ENCODE results near the gene YY1.

DNA sequence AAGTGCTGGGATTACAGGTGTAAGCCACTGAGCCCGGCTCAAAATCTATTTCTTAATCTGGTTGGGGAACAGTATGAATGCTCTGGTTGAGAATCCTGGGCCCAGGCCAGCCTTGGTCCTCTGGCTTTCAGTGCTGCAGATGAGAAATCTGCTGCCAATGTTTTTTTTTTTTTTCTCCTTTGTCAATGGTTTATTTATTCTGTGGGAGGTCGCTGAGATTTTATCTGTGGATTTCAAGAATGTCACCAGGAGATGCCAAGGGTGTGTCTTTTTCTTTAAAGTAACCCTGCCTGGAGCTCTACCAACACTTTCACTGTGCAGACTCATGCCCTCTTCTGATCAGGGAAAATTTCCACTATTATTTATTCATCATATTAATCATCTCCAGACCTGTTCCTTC is 63.7 kb downstream of the YY1 start:
- TF ChIP-seq, protein P1, sequence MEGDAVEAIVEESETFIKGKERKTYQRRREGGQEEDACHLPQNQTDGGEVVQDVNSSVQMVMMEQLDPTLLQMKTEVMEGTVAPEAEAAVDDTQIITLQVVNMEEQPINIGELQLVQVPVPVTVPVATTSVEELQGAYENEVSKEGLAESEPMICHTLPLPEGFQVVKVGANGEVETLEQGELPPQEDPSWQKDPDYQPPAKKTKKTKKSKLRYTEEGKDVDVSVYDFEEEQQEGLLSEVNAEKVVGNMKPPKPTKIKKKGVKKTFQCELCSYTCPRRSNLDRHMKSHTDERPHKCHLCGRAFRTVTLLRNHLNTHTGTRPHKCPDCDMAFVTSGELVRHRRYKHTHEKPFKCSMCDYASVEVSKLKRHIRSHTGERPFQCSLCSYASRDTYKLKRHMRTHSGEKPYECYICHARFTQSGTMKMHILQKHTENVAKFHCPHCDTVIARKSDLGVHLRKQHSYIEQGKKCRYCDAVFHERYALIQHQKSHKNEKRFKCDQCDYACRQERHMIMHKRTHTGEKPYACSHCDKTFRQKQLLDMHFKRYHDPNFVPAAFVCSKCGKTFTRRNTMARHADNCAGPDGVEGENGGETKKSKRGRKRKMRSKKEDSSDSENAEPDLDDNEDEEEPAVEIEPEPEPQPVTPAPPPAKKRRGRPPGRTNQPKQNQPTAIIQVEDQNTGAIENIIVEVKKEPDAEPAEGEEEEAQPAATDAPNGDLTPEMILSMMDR (IDR thresholded peaks at IDR 0.05; ENCODE audit: control extremely low read depth in 1 of 3, insufficient read depth in 1 of 3, low read depth in 1 of 3, low read length in 3 of 3): no peak
- no peak for TF ChIP-seq SP1 (IDR thresholded peaks at IDR 0.05; ENCODE audit: low read depth, low read length)
